HepG2 (cell line): ENCODE data around the gene ZNF513. TPM values are rescaled to one million over a fixed set of nuclear protein-coding genes. Genes with fewer than 3 reads are reported as not detected.
A peak's percentile ranks its signal among the peaks of the same experiment; 100 is the strongest.

Source experiments
- ATF7 ChIP-seq, 2 experiments: fragments of 450-650 bp in 1 of 2; sonication (generic) in 1 of 2; formaldehyde crosslinking in 1 of 2; IDR thresholded peaks; 2 replicates each; pipeline versions ENCODE4 v1.4.0 to v1.6.1; 2016 to 2020; ENCODE audit warnings: antibody characterized with exemption in 1 of 2, mild to moderate bottlenecking in 1 of 2, missing genetic modification reagents in 1 of 2
- ATM ChIP-seq: fragments of 450-650 bp; IDR thresholded peaks from 2 replicates; pipeline ENCODE4 v1.7.1; 2017; ENCODE audit warnings: mild to moderate bottlenecking, borderline replicate concordance
- HDAC2 ChIP-seq: sonication (generic); formaldehyde crosslinking; IDR thresholded peaks from 2 replicates; pipeline ENCODE4 v1.4.0; 2020; ENCODE audit warnings: missing genetic modification reagents
- HMGXB4 ChIP-seq, 2 experiments: sonication (generic) in 1 of 2; formaldehyde crosslinking in 1 of 2; IDR thresholded peaks; 2 replicates each; pipeline versions ENCODE4 v1.4.0 to v1.6.1; 2018 to 2020; ENCODE audit warnings: missing genetic modification reagents in 2 of 2, borderline replicate concordance in 1 of 2, low read depth in 1 of 2, mild to moderate bottlenecking in 1 of 2, missing biosample characterization in 1 of 2
- HOMEZ ChIP-seq: IDR thresholded peaks from 2 replicates; pipeline ENCODE4 v1.6.1; 2016; ENCODE audit warnings: low read depth
- KMT2A ChIP-seq: sonication (generic); formaldehyde crosslinking; IDR thresholded peaks from 2 replicates; pipeline ENCODE4 v1.4.0; 2020; ENCODE audit warnings: missing genetic modification reagents
- NCOA1 ChIP-seq: sonication (generic); formaldehyde crosslinking; IDR thresholded peaks from 2 replicates; pipeline ENCODE4 v1.9.0; 2021; ENCODE audit warnings: missing genetic modification reagents
- NR2C2 ChIP-seq: sonication (generic); formaldehyde crosslinking; IDR thresholded peaks from 2 replicates; pipeline ENCODE4 v1.4.0; 2020; ENCODE audit warnings: missing genetic modification reagents, mild to moderate bottlenecking, moderate library complexity, borderline replicate concordance
- PRDM10 ChIP-seq: sonication (generic); formaldehyde crosslinking; IDR thresholded peaks from 2 replicates; pipeline ENCODE4 v1.4.0; 2020; ENCODE audit warnings: low read depth, missing genetic modification reagents
- RARG ChIP-seq: sonication (generic); formaldehyde crosslinking; IDR thresholded peaks from 2 replicates; pipeline ENCODE4 v1.4.0; 2020; ENCODE audit warnings: low read depth, mild to moderate bottlenecking, missing genetic modification reagents
- SP4 ChIP-seq: sonication (generic); formaldehyde crosslinking; IDR thresholded peaks from 2 replicates; pipeline ENCODE4 v1.8.1; 2023; ENCODE audit warnings: mild to moderate bottlenecking, missing genetic modification reagents
- TARDBP ChIP-seq: sonication (generic); formaldehyde crosslinking; IDR thresholded peaks from 2 replicates; pipeline ENCODE4 v1.8.0; 2022; ENCODE audit warnings: mild to moderate bottlenecking, missing genetic modification reagents
- TCF12 ChIP-seq, 2 experiments: fragments of 450-650 bp in 1 of 2; sonication (generic) in 1 of 2; formaldehyde crosslinking in 1 of 2; IDR thresholded peaks; 2 replicates each; pipeline versions ENCODE4 v1.6.1 to v1.8.0; 2017 to 2022; ENCODE audit warnings: antibody characterized with exemption in 1 of 2, mild to moderate bottlenecking in 1 of 2, missing genetic modification reagents in 1 of 2, moderate library complexity in 1 of 2
- TEAD3 ChIP-seq: optimal IDR thresholded peaks from 2 replicates; pipeline ENCODE3; 2016; ENCODE audit warnings: borderline replicate concordance
- ZFYVE20 ChIP-seq: sonication (generic); formaldehyde crosslinking; IDR thresholded peaks from 2 replicates; pipeline ENCODE4 v1.8.0; 2023; ENCODE audit warnings: low read depth, mild to moderate bottlenecking, moderate library complexity, missing genetic modification reagents, borderline replicate concordance
- ZNF317 ChIP-seq: sonication (generic); formaldehyde crosslinking; IDR thresholded peaks from 2 replicates; pipeline ENCODE4 v1.5.0; 2020; ENCODE audit warnings: mild to moderate bottlenecking, missing genetic modification reagents
- ZNF44 ChIP-seq: sonication (generic); formaldehyde crosslinking; IDR thresholded peaks from 2 replicates; pipeline ENCODE4 v1.5.1; 2020; ENCODE audit warnings: mild to moderate bottlenecking, missing genetic modification reagents
- ZNF770 ChIP-seq: sonication (generic); formaldehyde crosslinking; IDR thresholded peaks from 2 replicates; pipeline ENCODE4 v1.5.0; 2020; ENCODE audit warnings: mild to moderate bottlenecking, missing genetic modification reagents
- polyA plus RNA-seq, 8 experiments: library from polyadenylated mRNA; depleted of rRNA in 3 of 8; stranded (reverse) in 7 of 8; unstranded in 1 of 8; fragments of >200 nt; fragmentation: Illumina TruSeq in 4 of 8; extraction: Trizol in 4 of 8; gene quantifications; 2 replicates each; pipeline versions ENCODE4 v1.2.1 to v1.2.3, GENCODE V29; 2011 to 2016; ENCODE audit warnings: low read depth in 4 of 8, missing spikeins in 1 of 8, mixed read lengths in 1 of 8; ENCODE audit not compliant: insufficient read depth in 1 of 8
- total RNA-seq, 5 experiments: library from RNA; depleted of rRNA; stranded (reverse); fragments of >200 nt; fragmentation: Illumina TruSeq; extraction: Trizol; gene quantifications; 2 replicates each; pipeline ENCODE4 v1.2.3, GENCODE V29; 2016; ENCODE audit warnings: low read depth in 1 of 5

ZNF513 gene
- total and polyA plus RNA-seq, 2 of the 13 experiments (the other 11 are each of a cell fraction or from before 2014, with no cell fraction given): 4.9 to 6.3 TPM

- TF ChIP-seq HOMEZ (CRISPR knock-in tag) (peak; percentile 31; the same call in 1 of the 2 replicates), NR2C2 (peak; percentile 53; the same call in 1 of the 2 replicates), ZNF44 (CRISPR knock-in tag) (0 out of 2 replicates have a peak, but pooled peaks have one; percentile 46), TCF12 (IDR thresholded peaks at IDR 0.05) (no peak), TCF12 (CRISPR knock-in tag; IDR thresholded peaks at IDR 0.05) (peak; percentile 10; the same call in 1 of the 2 replicates), ZFYVE20 (no peak), TARDBP (peak; percentile 51; the same call in 1 of the 2 replicates), HMGXB4 (CRISPR knock-in tag; IDR thresholded peaks at IDR 0.05; ENCODE audit: borderline replicate concordance in 1 of 2, low read depth in 1 of 2) (peak; percentile 29 to 35; a peak in 1 of 4 replicates), HDAC2 (CRISPR knock-in tag) (peak; percentile 26; the same call in 1 of the 2 replicates), ZNF317 (CRISPR knock-in tag) (0 out of 2 replicates have a peak, but pooled peaks have one; percentile 36), NCOA1 (CRISPR knock-in tag) (no peak), PRDM10 (CRISPR knock-in tag) (peak; percentile 59; the same call in 1 of the 2 replicates), RARG (CRISPR knock-in tag) (no peak), ATM (no peak), ATF7 (IDR thresholded peaks at IDR 0.05) (no peak), ATF7 (CRISPR knock-in tag; IDR thresholded peaks at IDR 0.05) (0 out of 2 replicates have a peak, but pooled peaks have one; percentile 54), TEAD3 (CRISPR knock-in tag) (peak; percentile 92), ZNF770 (peak; percentile 96), SP4 (CRISPR knock-in tag) (peak; percentile 42; the same call in 1 of the 2 replicates), KMT2A (CRISPR knock-in tag) (peak; percentile 49; the same call in 1 of the 2 replicates)
Measured at GRCh38 chr2:27353762-27354596, 26.6 kb downstream of the ZNF513 start (continued).
